HCT116 (cell line): ENCODE results near the gene KRTAP10-7. TPM values are rescaled to one million over a fixed set of nuclear protein-coding genes. Genes with fewer than 3 reads are reported as not detected.

ENCODE experiments used
- ATAC-seq: fragments of 200-7000 bp; cut with Tn5 transposase; 2 replicates; pipeline ENCODE4 v1.9.1; 2020; ENCODE audit warnings: mild to moderate bottlenecking, moderate library complexity
- BruUV-seq: library from RNA; stranded (reverse); fragments of 400-500 nt; replicated peaks from 2 replicates; lab custom pipeline; 2021; lab: Mats Ljungman, UMichigan
- CTCF ChIA-PET: fragments of 300-600 bp; sonication (Branson Sonifier 250); formaldehyde crosslinking; loops from one replicate; lab custom pipeline; 2021; ENCODE audit warnings: antibody characterized with exemption; lab: Charles Lee
- POLR2A ChIA-PET: fragments of 300-600, 350-600 bp; sonication (Branson Sonifier 250); formaldehyde crosslinking; loops from one replicate; lab custom pipeline; 2021; ENCODE audit warnings: antibody characterized with exemption; lab: Charles Lee
- RAD21 ChIA-PET, 2 experiments: fragments of 300-600 bp; sonication (Branson Sonifier 250); formaldehyde crosslinking; loops; one replicate each; lab custom pipeline; 2023; ENCODE audit warnings: low total read pairs in 2 of 2; ENCODE audit not compliant: uncharacterized antibody in 2 of 2, unreplicated experiment in 2 of 2, low non-redundant PET in 1 of 2; lab: Charles Lee
- DNase-seq: peaks from one replicate; pipeline ENCODE4 v3.0.0-alpha.2; 2010; ENCODE audit warnings: low read depth, low spot score
- H2AFZ ChIP-seq: fragments of 200-600 bp; shearing (Covaris generic), sonication (generic); 2 replicates; pipeline ENCODE4 v1.6.1; 2017; ENCODE audit warnings: low read depth, mixed run types, mixed read lengths, antibody characterized with exemption, low read length; ENCODE audit not compliant: poor library complexity, severe bottlenecking
- H3K27ac ChIP-seq: 2 replicates; pipeline ENCODE4 v1.5.1; 2012; ENCODE audit warnings: low read depth, low read length
- H3K27me3 ChIP-seq: fragments of 200-600 bp; sonication (generic); 2 replicates; pipeline ENCODE4 v1.6.1; 2016; ENCODE audit warnings: mixed run types, low read length, mixed read lengths; ENCODE audit not compliant: insufficient read depth
- H3K36me3 ChIP-seq, 2 experiments: fragments of 200-500 bp in 1 of 2; fragments of 200-600 bp in 1 of 2; sonication (Bioruptor generic) in 1 of 2; sonication (generic) in 1 of 2; 2 replicates each; pipeline versions ENCODE4 v1.5.1 to v1.6.1; 2014 to 2016; ENCODE audit warnings: low read length in 2 of 2, inconsistent platforms in 1 of 2, mixed read lengths in 1 of 2, mixed run types in 1 of 2; ENCODE audit not compliant: insufficient read depth in 2 of 2, control insufficient read depth in 1 of 2
- H3K4me1 ChIP-seq, 2 experiments: fragments of 200-600 bp in 1 of 2; sonication (generic) in 1 of 2; 2 replicates each; pipeline versions ENCODE4 v1.5.1 to v1.6.1; 2012 to 2017; ENCODE audit warnings: low read length in 2 of 2, inconsistent platforms in 1 of 2, mild to moderate bottlenecking in 1 of 2, mixed read lengths in 1 of 2, mixed run types in 1 of 2, moderate library complexity in 1 of 2; ENCODE audit not compliant: insufficient read depth in 2 of 2, control insufficient read depth in 1 of 2
- H3K4me2 ChIP-seq: fragments of 200-600 bp; sonication (generic); 2 replicates; pipeline ENCODE4 v1.6.1; 2017; ENCODE audit warnings: mixed run types, low read length, mixed read lengths
- H3K4me3 ChIP-seq, 2 experiments: fragments of 200-600 bp in 1 of 2; sonication (generic) in 1 of 2; replicated peaks in 1 of 2; 2 replicates each; pipeline ENCODE4 v1.5.1; 2011 to 2016; ENCODE audit warnings: low read length in 2 of 2, control low read depth in 1 of 2, low read depth in 1 of 2, mild to moderate bottlenecking in 1 of 2, mixed read lengths in 1 of 2, mixed run types in 1 of 2
- H3K79me2 ChIP-seq: fragments of 200-600 bp; sonication (generic); 2 replicates; pipeline ENCODE4 v1.6.1; 2017; ENCODE audit warnings: mild to moderate bottlenecking, mixed run types, low read length, moderate library complexity, mixed read lengths; ENCODE audit not compliant: insufficient read depth
- H3K9ac ChIP-seq: fragments of 200-600 bp; sonication (generic); 2 replicates; pipeline ENCODE4 v1.6.1; 2016; ENCODE audit warnings: low read length, mixed read lengths
- H3K9me2 ChIP-seq: fragments of 200-600 bp; sonication (generic), shearing (Covaris generic); 2 replicates; pipeline ENCODE4 v1.6.1; 2017; ENCODE audit warnings: mixed run types, mild to moderate bottlenecking, moderate library complexity; ENCODE audit not compliant: insufficient read depth
- H3K9me3 ChIP-seq, 2 experiments: fragments of 200-500 bp in 1 of 2; fragments of 200-600 bp in 1 of 2; sonication (Bioruptor generic) in 1 of 2; sonication (generic) in 1 of 2; 2 replicates each; pipeline ENCODE4 v1.6.1; 2014 to 2017; ENCODE audit warnings: low read length in 2 of 2, mixed read lengths in 2 of 2, inconsistent platforms in 1 of 2, low read depth in 1 of 2, mild to moderate bottlenecking in 1 of 2, mixed run types in 1 of 2, moderate library complexity in 1 of 2; ENCODE audit not compliant: control insufficient read depth in 1 of 2, insufficient read depth in 1 of 2
- H4K20me1 ChIP-seq: fragments of 200-600 bp; sonication (generic), shearing (Covaris generic); 2 replicates; pipeline ENCODE4 v1.6.1; 2017; ENCODE audit warnings: mixed run types, mild to moderate bottlenecking, moderate library complexity; ENCODE audit not compliant: insufficient read depth
- CBX3 ChIP-seq: IDR thresholded peaks from 2 replicates; pipeline ENCODE4 v1.6.1; 2012; ENCODE audit warnings: low read depth
- CEBPB ChIP-seq: IDR thresholded peaks from 2 replicates; pipeline ENCODE4 v1.6.1; 2012; ENCODE audit warnings: low read depth
- CTCF ChIP-seq, 3 experiments: fragments of 200-600 bp in 1 of 3; sonication (generic) in 1 of 3; IDR thresholded peaks in 2 of 3; conservative IDR thresholded peaks in 1 of 3; 2 replicates each; pipeline ENCODE4 v1.5.1; 2012 to 2017; ENCODE audit warnings: low read depth in 2 of 3, low read length in 2 of 3, antibody characterized with exemption in 1 of 3, borderline replicate concordance in 1 of 3, control low read depth in 1 of 3, mild to moderate bottlenecking in 1 of 3, mixed read lengths in 1 of 3, mixed run types in 1 of 3, moderate library complexity in 1 of 3; ENCODE audit not compliant: insufficient read depth in 1 of 3
- EGR1 ChIP-seq: IDR thresholded peaks from 2 replicates; pipeline ENCODE4 v1.6.1; 2012; ENCODE audit warnings: low read depth
- ELF1 ChIP-seq: IDR thresholded peaks from 2 replicates; pipeline ENCODE4 v1.6.1; 2012; ENCODE audit warnings: low read depth, borderline replicate concordance
- EZH2 ChIP-seq: fragments of 200-600 bp; sonication (generic); IDR thresholded peaks from 2 replicates; pipeline ENCODE4 v1.6.1; 2017; ENCODE audit warnings: antibody characterized with exemption, mixed run types
- EZH2phosphoT487 ChIP-seq: fragments of 200-600 bp; IDR thresholded peaks from 2 replicates; pipeline ENCODE4 v1.6.1; 2018; ENCODE audit warnings: antibody characterized with exemption, borderline replicate concordance
- FOSL1 ChIP-seq: IDR thresholded peaks from 2 replicates; pipeline ENCODE4 v1.6.1; 2012; ENCODE audit warnings: low read depth
- JUND ChIP-seq: IDR thresholded peaks from 2 replicates; pipeline ENCODE4 v1.6.1; 2012
- POLR2AphosphoS5 ChIP-seq: IDR thresholded peaks from 2 replicates; pipeline ENCODE4 v1.6.1; 2011; ENCODE audit warnings: mild to moderate bottlenecking, low read depth, low read length, moderate library complexity
- RAD21 ChIP-seq: IDR thresholded peaks from 2 replicates; pipeline ENCODE4 v1.6.1; 2012; ENCODE audit warnings: low read depth, mild to moderate bottlenecking
- SIN3A ChIP-seq: IDR thresholded peaks from 2 replicates; pipeline ENCODE4 v1.6.1; 2012; ENCODE audit warnings: low read depth
- SP1 ChIP-seq: IDR thresholded peaks from 2 replicates; pipeline ENCODE4 v1.6.1; 2012; ENCODE audit warnings: low read depth
- SRF ChIP-seq: IDR thresholded peaks from 2 replicates; pipeline ENCODE4 v1.6.1; 2012; ENCODE audit warnings: low read depth
- TCF7L2 ChIP-seq: IDR thresholded peaks from 2 replicates; pipeline ENCODE4 v1.7.0; 2011; ENCODE audit warnings: borderline replicate concordance, inconsistent platforms; ENCODE audit not compliant: insufficient read depth, insufficient read length; ENCODE audit errors: extremely low read depth
- ZFX ChIP-seq: fragments of 450-650 bp; IDR thresholded peaks from 2 replicates; pipeline ENCODE4 v1.6.1; 2017
- intact Hi-C: fragments of 100-400 bp; cut with micrococcal nuclease; formaldehyde crosslinking; loops from 2 replicates; pipeline ENCODE4 v1.10.0; 2022
- total RNA-seq: library from RNA; stranded (reverse); gene quantifications from one replicate; pipeline ENCODE4 v1.2.1, GENCODE V29; 2021; ENCODE audit not compliant: unreplicated experiment
- TF ChIP-seq, protein P1 (sequence below): IDR thresholded peaks from 2 replicates; pipeline ENCODE4 v1.6.1; 2012
- TF ChIP-seq, protein P2 (sequence below): IDR thresholded peaks from 2 replicates; pipeline ENCODE4 v1.6.1; 2011; ENCODE audit warnings: mild to moderate bottlenecking, low read length, moderate library complexity; ENCODE audit not compliant: insufficient replicate concordance; ENCODE audit errors: extremely low read depth
- TF ChIP-seq, protein P3 (sequence below): IDR thresholded peaks from 2 replicates; pipeline ENCODE4 v1.6.1; 2012

Gene KRTAP10-7
- total RNA-seq, 1 experiment from 2014 or later: not detected

- intact Hi-C loops: loop anchor here (10.0 kb wide), 1 partner anchor 105 kb away; no protein-coding TSS in a partner anchor
- peaks cover 0 to 3% of the 10 kb centered on the region in 2 experiments; a peak in 1 of 4 replicates for H3K4me1 ChIP-seq
- DNase-seq (no peak), ATAC-seq (no peak)
- BruUV-seq: no TSS peak
- TF ChIP-seq EZH2 (no peak), EGR1 (no peak), CTCF (IDR thresholded peaks at IDR 0.05 in 2 of 3, conservative IDR thresholded peaks at IDR 0.05 in 1 of 3; ENCODE audit: borderline replicate concordance in 1 of 3, insufficient read depth in 1 of 3, low read depth in 2 of 3, low read length in 2 of 3) (no peak), SIN3A (no peak), ZFX (no peak), SP1 (no peak), CEBPB (no peak), CBX3 (no peak), FOSL1 (no peak), POLR2AphosphoS5 (no peak), EZH2phosphoT487 (no peak), SRF (no peak), RAD21 (no peak), TCF7L2 (no peak), JUND (no peak), ELF1 (no peak)
- TF ChIP-seq, protein P1, sequence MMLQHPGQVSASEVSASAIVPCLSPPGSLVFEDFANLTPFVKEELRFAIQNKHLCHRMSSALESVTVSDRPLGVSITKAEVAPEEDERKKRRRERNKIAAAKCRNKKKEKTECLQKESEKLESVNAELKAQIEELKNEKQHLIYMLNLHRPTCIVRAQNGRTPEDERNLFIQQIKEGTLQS: no peak
- TF ChIP-seq, protein P2, sequence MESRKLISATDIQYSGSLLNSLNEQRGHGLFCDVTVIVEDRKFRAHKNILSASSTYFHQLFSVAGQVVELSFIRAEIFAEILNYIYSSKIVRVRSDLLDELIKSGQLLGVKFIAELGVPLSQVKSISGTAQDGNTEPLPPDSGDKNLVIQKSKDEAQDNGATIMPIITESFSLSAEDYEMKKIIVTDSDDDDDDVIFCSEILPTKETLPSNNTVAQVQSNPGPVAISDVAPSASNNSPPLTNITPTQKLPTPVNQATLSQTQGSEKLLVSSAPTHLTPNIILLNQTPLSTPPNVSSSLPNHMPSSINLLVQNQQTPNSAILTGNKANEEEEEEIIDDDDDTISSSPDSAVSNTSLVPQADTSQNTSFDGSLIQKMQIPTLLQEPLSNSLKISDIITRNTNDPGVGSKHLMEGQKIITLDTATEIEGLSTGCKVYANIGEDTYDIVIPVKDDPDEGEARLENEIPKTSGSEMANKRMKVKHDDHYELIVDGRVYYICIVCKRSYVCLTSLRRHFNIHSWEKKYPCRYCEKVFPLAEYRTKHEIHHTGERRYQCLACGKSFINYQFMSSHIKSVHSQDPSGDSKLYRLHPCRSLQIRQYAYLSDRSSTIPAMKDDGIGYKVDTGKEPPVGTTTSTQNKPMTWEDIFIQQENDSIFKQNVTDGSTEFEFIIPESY: no peak
- TF ChIP-seq, protein P3, sequence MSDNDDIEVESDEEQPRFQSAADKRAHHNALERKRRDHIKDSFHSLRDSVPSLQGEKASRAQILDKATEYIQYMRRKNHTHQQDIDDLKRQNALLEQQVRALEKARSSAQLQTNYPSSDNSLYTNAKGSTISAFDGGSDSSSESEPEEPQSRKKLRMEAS: no peak
- ChIA-PET CTCF (no interaction called here), POLR2A (no interaction called here), RAD21 (no interaction called here)
- H3K4me2 ChIP-seq: no peak overlapping the region
- no peaks in the 10 kb centered on the region for H3K9me2 ChIP-seq
- H3K9me3 ChIP-seq: no peaks in the 10 kb centered on the region
- H4K20me1 ChIP-seq: no peaks in the 10 kb centered on the region
- no peak overlapping the region for H2AFZ ChIP-seq
- no peak overlapping the region for H3K4me3 ChIP-seq
- no peaks in the 10 kb centered on the region for H3K36me3 ChIP-seq
- no peaks in the 10 kb centered on the region for H3K79me2 ChIP-seq
- H3K9ac ChIP-seq: no peak overlapping the region
- H3K27me3 ChIP-seq: peaks cover 6% of the 10 kb centered on the region
- H3K27ac ChIP-seq: no peak overlapping the region
These were observed 30.4 kb upstream of the KRTAP10-7 start for GRCh38 chr21:44569861-44570517.
